NCI-H345 treated with DMSO at 0.1 percent for 48 hours (cell line): ENCODE data around the gene MIF4GD.

Experiments used
- DNase-seq: peaks from one replicate; lab custom pipeline; 2025; ENCODE audit not compliant: unreplicated experiment; lab: John Stamatoyannopoulos, UW

The MIF4GD gene

GRCh38 chr17:75238020-75238580 lies 32.9 kb downstream of the MIF4GD start:
- no peak for DNase-seq

- no peak for DNase-seq
Observed at GRCh38 chr17:75237100-75238014, 33.7 kb downstream of the MIF4GD start.

- DNase-seq: no peak
Observed at GRCh38 chr17:75232786-75233185, 38.2 kb downstream of the MIF4GD start.

- no peak for DNase-seq
Observed at GRCh38 chr17:75231741-75232464, 39.1 kb downstream of the MIF4GD start.

- no peak for DNase-seq
Observed at GRCh38 chr17:75231071-75231470, 40.0 kb downstream of the MIF4GD start.

GRCh38 chr17:75228847-75229246 lies 42.2 kb downstream of the MIF4GD start:
- no peak for DNase-seq

GRCh38 chr17:75228305-75228704 lies 42.7 kb downstream of the MIF4GD start:
- DNase-seq: no peak

- DNase-seq: no peak
Observed at GRCh38 chr17:75227729-75228128, 43.3 kb downstream of the MIF4GD start.

- no peak for DNase-seq
Observed at GRCh38 chr17:75225016-75225415, 46.0 kb downstream of the MIF4GD start.

GRCh38 chr17:75219815-75220214 lies 51.2 kb downstream of the MIF4GD start:
- no peak for DNase-seq

GRCh38 chr17:75218131-75218530 lies 52.9 kb downstream of the MIF4GD start:
- no peak for DNase-seq
